Activated T-helper 1 cell treated with Interleukin-2 at 50 U/mL for 16 hours (primary cell): ENCODE results near the gene AJM1.

Source experiments
- DNase-seq: peaks from one replicate; pipeline ENCODE4 v3.0.0-alpha.2; 2020; ENCODE audit warnings: low read depth

Gene AJM1

DNA sequence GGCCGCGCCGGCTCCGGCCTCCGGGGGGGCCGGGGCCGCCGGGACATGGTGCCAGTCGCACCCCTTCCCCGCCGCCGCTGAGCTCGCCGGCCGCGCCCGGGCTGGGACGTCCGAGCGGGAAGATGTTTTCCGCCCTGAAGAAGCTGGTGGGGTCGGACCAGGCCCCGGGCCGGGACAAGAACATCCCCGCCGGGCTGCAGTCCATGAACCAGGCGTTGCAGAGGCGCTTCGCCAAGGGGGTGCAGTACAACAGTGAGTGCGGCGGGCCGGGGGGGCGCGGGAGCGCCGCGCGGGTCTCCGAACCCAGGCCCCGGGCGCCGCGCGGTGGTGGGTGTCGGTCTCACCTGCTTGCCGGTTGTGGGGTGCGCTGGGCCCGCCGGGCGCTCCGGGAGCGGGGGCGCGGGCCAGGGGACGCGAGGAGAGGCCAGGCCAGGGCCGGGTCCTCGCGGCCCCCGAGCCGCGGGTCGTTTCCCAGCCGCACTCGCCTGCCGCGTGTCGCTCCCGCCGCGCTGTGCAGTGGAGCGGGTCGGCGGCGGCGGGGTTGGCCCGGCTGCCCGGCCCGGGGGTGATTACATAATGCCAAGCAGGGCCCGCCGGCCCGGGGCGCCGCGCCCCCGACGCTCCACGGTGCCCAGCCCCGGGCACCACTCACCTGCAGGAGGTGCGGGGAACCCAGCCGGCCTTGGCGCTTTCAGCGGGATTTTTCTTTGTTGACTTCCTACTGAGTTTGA, 34.0 kb upstream of the AJM1 start:
- DNase-seq, result peak; percentile 23

DNA sequence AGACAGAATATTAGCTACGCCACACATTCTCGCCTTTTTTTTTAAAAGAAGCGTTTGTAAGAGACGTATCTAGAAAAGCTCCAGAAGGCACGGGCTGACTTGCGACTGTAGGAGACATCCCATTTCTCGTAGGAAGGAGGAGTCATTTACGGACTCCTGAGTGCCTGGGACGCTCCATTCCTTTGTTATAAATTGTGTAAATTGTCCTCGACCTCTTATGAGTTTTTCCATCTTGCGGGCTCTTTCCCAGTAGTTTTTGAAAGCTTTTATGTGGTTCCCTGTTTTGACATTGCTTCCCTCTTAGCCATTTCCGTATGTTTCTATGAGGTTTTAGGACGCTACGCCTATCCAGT, 33.5 kb upstream of the AJM1 start:
- DNase-seq, result no peak

DNA sequence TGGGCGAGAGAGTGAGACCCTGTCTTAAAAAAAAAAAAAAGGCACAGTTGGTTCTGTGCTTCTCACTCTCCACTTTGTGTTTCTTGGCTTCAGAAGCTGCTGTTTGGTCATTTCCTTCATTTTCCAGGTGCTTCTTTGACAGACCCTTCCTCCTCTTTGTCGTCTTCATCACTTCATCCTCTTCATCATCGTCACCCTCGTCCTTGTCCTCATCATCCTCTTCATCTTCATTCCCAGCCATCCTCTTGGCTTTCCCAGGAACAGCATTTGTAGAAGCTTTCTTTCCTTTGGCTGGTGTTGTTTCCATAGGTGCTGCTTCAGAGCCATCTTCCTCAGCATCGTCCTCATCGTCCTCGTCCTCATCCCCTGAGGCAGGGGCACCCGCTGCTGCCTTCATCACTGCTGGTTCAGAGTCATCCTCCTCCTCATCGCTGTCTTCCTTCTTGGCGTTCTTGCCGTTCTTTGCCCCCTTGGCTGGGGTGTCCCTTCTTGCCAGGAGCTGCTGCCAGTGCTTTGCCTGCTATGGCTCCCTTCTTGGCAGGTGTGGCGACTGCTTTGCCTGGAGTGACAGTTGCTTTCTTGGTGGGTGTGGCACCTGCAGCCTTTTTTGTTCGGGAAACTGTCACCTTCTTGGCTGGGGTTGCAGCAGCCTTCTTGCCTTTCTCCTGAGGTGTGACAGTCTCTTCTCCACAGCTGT, 27.4 kb upstream of the AJM1 start:
- DNase-seq, result no peak

DNA sequence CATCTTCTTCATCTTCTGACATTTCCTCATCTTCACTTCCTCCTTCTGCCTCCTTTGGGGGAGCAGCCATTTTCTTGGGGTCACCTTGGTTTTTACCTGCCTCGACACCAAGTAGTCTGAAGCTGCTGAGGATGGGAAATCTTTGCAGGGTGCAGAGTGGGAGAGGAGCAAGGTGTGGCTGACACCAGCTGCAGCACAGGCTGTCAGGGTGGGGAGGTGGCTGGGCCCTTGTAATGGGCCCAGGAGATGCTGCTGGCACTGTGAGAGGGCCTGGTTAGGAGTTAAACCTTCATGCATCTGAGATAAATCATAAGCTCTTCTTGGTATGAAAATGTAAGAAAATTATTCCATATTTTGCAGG, 26.9 kb upstream of the AJM1 start:
- no peak for DNase-seq

DNA sequence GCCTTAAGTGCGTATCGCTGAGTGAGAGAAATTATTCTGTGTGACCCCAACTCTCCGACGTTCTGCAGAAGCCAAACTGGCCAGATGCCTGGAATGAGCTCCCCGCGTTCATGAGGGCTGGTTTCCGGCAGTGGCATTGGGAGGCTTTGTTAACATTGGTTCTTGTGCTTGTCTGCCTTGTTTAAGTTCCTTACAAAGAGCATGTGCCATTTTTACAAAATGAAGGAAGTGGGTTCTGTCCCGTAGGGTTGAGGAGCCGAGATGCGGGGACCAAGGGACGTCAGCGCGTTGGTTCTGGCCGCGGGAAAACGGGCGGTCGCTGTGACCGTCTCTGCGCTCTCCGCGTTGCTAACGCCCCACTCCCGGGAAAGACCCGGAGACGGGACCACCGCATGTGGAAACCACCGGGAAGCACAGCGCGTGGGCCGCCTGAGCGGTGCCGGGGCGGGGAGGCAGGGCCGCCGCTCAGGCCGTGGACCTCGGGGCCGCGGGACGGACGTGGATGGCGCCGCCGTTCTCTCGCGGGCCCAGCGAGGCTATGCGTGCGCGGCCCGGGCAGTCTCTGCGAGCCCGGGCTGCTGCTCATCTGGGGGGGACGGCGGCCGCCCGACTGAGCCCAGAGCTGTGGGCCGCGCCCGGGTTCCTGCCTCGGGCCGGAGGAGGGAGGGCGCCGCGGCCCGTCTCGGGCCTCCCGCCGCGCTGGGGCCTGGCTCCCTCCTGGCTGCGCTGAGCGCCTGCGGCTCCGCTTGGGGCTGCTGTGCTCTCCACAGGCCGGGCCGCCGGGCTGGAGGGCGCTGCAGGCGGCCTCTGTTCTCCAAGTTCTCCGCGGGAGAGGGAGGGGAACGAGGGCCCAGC, 21.1 kb upstream of the AJM1 start:
- DNase-seq, result no peak

DNA sequence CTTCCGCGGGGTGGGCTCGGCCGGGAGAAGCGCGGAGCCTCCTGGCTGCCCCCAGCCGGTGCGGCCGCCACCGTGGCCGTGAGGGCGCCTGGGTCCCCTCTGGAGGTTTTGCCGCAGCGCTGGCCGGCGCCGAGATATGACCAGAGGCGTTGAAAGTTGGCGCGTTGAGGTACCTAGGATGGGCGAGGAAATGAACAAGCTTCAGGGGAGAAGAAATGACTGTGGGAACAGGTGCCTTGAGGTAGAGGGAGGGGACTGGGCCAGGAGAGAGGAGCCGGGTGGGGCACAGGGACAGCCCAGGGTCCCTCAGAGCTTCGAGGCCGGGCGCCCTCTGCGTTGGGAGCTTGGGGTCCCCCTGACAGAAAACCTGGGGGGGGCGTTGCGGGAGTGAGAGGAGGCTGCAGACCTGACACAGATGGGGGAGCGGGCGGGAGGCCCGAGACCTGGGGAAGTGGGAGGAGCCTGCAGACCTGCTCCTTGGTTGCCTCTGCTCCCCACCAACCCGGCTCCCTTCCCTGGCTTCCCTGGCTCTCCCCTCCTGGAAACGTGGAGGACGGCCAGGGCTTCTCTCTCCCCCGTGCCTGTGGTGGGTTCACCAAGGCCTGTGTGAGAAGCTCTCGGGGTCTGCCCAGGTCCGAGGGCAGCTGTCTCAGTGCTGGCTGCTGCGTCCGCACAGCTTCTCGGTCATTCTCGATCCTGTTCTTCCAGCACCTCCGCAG, 20.3 kb upstream of the AJM1 start:
- no peak for DNase-seq

DNA sequence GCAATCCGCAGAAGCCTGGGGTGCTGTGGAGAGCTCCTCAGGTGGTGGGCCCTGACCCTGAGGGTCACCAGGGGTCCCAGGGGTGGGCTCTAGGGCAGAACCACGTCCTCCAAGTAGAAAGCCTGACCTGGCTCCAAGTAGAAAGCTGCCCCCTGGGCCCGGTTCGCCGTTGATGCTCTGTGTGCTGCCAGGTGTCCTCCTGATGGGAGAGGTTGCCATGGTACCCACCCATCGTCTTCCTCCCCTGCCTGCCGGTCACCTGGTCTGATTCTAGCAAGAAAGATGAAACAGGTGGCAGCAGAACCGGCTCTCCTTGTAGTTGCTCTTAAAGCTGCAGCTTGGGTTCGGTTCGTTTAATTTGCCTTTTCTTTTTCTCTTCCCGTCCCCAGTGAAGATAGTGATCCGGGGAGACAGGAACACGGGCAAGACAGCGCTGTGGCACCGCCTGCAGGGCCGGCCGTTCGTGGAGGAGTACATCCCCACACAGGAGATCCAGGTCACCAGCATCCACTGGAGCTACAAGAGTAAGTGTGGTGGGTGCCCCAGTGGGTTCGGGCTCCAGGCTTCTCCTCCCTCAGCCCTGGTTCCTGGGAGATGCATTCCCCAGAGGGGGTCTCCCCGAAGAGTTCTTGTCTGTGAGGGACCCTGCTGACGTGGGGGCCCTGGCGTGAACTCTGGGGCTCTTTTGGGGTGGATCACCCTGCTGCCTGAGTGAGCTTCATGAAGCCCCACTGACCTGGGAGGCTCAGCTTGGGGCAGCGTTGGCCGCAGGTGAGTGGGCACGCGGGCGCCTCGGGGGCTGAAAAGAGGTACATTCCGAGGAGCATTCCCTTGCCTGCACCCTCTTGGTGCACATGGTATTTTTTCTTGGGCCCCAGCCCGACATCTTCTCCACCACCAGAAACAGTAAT, 18.9 kb upstream of the AJM1 start:
- no peak for DNase-seq

DNA sequence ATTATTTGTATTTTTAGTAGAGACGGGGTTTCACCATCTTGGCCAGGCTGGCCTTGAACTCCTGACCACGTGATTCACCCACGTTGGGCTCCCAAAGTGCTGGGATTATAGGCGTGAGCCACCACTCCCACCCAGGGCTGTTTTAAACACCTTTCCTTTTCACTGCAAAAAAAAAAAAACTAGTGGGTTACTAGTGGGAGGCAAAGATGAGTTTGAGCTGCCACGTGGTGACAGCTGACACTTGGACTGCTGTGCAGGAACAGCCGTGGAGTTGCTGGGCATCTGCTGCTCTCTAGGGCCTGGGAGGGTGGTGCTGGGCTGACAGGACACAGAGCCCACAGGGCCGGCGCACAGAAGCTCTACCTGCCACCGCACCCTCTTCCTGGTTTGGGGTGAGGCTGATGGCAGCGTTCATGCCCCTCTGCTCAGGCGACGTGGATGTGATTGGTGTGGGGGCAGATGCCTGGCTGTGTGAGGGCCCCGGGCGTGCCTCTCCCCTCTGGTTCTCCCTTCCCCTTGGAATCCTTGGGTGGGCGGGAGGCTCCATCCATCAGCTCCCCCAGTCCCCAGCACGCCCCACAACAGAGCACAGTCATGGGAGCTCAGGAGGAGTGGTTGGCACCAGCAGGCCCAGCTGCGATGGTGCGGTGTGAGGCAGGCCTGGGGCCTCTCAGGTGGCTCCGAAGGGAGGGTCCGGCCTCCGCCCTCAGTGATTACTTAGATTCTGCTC, 17.6 kb upstream of the AJM1 start:
- DNase-seq, result no peak

DNA sequence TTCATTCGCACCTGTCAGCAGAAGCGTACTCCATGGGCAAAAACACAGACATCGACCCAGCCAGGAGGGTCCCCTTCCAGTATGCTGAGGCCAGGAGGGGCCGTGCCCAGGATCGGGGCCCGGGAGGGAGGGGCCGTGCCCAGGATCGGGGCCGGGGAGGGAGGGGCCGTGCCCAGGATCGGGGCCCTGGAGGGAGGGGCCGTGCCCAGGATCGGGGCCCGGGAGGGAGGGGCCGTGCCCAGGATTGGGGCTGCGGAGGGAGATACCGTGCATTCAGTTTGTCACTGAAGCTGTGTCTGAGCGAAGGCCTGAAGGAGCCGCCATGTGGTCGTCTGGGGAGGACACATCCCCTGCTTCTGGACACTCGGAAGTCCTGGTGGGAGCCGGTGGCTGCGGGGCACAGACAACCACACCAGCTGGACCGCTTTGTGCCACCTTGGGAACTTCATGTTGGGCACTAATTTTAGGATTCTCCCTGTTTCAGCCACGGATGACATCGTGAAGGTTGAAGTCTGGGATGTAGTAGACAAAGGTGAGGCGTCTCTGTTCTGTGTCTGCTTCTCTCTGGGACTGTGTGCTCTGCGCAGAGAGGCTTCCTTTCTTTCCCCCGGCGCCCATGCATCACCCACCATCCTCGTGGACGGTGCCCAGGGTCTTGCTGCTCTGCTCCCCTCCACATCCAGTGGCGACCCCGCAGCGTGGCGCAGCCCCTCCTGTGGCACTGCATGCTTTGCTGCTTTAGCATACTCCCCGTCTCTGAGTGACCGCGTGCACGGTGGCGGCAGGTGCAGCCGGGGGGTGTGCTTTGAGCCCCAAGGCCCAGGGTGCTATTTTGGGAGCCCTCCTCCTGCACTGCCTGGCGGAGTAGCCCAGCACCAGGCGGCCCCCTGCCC, 16.7 kb upstream of the AJM1 start:
- no peak for DNase-seq

DNA sequence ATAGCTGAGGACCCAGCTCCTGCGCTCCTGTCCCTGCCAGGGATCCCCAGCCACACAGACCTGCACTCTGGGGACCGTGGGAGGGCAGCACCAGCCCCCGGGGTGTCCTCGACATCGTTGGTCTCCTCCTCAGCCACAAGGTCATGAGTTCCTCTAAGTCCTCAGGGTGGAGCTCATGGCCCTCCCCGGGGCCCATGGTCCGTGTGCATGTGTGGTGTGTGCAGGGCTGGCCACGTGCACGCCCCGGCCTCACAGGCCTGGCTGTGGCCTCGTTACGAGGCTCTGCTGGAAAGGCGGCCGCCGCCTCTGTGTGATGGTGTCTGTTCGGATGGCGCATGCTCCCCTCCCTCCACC, 16.1 kb upstream of the AJM1 start:
- DNase-seq, result no peak

DNA sequence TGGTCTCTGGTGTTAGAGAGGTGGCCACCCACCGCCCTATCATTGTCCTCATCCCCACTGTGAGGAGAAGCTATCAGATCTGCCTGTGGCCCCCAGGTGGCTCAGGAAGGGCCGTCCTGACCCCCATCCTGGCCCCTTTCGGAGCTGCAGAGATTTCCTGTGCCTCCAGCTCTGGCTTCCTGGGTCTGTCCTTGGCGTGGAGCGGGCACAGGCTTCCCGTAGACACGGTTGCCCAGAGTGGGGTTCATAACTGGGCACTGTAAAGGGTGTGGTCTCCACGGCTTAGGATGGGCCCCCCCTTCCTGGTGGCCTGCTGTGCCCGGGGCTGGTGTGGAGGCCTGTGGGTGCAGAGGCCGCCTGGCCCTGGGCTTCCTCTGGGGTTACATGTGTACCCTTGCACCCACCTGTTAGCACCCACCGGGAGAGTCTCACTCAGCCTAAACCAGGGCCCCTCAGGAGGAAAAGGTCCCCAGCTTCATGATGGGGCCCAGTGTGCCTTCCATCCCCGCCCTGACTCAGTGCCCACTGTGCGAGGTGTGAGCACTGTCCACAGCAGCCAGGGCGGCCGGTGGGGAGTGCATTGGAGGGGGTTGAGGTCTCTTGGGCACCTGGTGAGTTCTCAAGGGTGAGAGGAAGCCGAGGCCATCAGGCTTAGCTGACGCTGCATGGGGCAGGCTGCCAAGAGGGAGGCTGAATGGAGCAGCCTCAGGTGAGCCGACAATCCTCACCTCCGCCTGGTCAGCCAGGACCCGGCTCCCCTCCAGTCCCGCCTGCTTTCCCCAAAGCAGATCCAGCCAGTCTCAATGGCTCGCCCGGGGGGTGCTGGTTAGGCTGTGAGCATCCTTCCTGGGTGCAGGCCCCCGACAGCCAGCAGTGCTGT, 15.3 kb upstream of the AJM1 start:
- no peak for DNase-seq

DNA sequence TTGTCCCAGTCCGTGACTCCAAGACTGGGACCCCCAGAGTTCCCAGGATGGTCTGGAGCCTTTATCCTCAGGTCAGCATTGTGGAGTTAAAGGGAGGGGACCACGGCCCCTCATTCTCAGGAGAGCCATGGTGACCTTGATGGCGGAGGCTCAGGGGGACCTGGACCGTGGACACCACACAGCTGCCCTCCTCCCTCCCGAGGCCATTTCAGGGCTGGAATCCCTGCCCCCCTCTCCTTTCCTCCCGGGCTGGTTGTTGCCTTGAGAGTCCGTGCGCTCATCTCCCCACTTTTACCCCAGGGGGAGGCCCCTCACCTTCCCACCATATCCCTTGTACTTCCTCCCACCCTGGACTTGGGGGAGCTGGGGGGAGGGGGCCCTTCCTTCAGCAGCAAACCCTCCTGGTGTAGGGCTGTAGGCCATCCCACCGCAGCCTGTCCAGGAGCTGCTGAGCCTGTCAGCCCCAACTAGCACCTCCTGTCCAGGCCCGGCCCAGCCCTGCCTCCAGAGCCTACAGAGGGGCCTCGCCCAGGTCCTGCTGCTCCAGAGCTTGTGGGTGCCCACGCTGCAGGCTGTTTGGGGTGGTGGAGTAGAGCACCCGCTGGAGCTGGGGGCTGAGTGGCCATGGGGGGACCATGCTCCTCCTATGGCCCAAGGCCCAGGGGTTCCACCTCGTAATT, 14.3 kb upstream of the AJM1 start:
- DNase-seq, result no peak

- no peak for DNase-seq
These were observed 13.7 kb upstream of the AJM1 start for GRCh38 chr9:136828474-136829140.

DNA sequence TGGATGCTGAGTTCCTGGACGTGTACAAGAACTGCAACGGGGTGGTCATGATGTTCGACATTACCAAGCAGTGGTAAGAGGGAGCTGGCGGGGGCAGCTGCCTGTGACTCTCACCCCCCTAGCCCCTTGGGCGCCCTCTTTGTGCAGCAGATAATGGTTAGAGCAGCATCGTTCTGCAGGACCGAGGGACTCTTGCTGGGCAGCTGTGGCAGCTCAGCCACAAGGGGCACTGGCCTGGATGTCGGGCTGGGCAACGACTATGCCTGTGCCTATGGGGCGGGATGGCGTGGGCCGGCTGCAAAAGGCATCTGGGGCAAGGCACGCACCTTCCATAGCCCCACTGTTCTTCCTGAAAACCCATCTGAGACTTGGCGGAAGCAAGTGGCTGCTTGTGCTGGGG, 12.9 kb upstream of the AJM1 start:
- DNase-seq, result no peak

GRCh38 chr9:136829981-136830885, 12.0 kb upstream of the AJM1 start:
- no peak for DNase-seq

- no peak for DNase-seq
These were observed 11.1 kb upstream of the AJM1 start for GRCh38 chr9:136831002-136831719.
